Neural cell (in vitro differentiated cells): ENCODE measurements around the gene FAM118B.

Experiments used
- CTCF ChIP-seq: fragments of 450-650 bp; IDR thresholded peaks from 2 replicates; pipeline ENCODE4 v1.5.1; 2014; ENCODE audit warnings: antibody characterized with exemption, mild to moderate bottlenecking, moderate library complexity; ENCODE audit not compliant: poor library complexity, severe bottlenecking
- EP300 ChIP-seq: fragments of 450-650 bp; conservative IDR thresholded peaks from 2 replicates; pipeline ENCODE4 v1.6.1; 2014; ENCODE audit warnings: antibody characterized with exemption, mild to moderate bottlenecking, moderate library complexity; ENCODE audit not compliant: poor library complexity, severe bottlenecking
- EZH2 ChIP-seq: fragments of 200-600, 300-800 bp; shearing (Covaris generic), sonication (generic); IDR thresholded peaks from 2 replicates; pipeline ENCODE4 v1.6.1; 2014; ENCODE audit warnings: antibody characterized with exemption, low read length, borderline replicate concordance, mild to moderate bottlenecking; ENCODE audit not compliant: insufficient read depth, poor library complexity, severe bottlenecking
- MXI1 ChIP-seq: fragments of 450-650 bp; conservative IDR thresholded peaks from 2 replicates; pipeline ENCODE4 v1.6.1; 2014; ENCODE audit warnings: antibody characterized with exemption, mild to moderate bottlenecking; ENCODE audit not compliant: poor library complexity, severe bottlenecking
- POLR2AphosphoS5 ChIP-seq: IDR thresholded peaks from 2 replicates; pipeline ENCODE4 v1.6.1; 2012
- RAD21 ChIP-seq: fragments of 450-650 bp; conservative IDR thresholded peaks from 2 replicates; pipeline ENCODE4 v1.6.1; 2014; ENCODE audit warnings: antibody characterized with exemption, mild to moderate bottlenecking, moderate library complexity
- SMC3 ChIP-seq: fragments of 450-650 bp; conservative IDR thresholded peaks from 2 replicates; pipeline ENCODE4 v1.6.1; 2014; ENCODE audit warnings: antibody characterized with exemption, mild to moderate bottlenecking, moderate library complexity; ENCODE audit not compliant: poor library complexity
- TAF1 ChIP-seq: IDR thresholded peaks from 2 replicates; pipeline ENCODE4 v1.6.1; 2012; ENCODE audit warnings: low read depth

GRCh38 chr11:126297004-126297403, 85.4 kb downstream of the FAM118B start:
- TF ChIP-seq CTCF (no peak), EZH2 (no peak), RAD21 (no peak), SMC3 (no peak), EP300 (no peak), TAF1 (no peak), MXI1 (no peak), POLR2AphosphoS5 (no peak)
